Left ventricle myocardium inferior (tissue), 1 donor: ENCODE measurements around the gene L3MBTL2. TPM values are rescaled to one million over a fixed set of nuclear protein-coding genes. Genes with fewer than 3 reads are reported as not detected.

Source experiments
- DNase-seq: peaks from one replicate; pipeline ENCODE4 v3.0.0-alpha.2; 2020
- H3K27ac ChIP-seq: fragments of 200-600 bp; replicated peaks from 2 replicates; pipeline ENCODE4 v1.8.0; 2021
- H3K27me3 ChIP-seq: fragments of 200-600 bp; 2 replicates; pipeline ENCODE4 v1.8.0; 2021; ENCODE audit warnings: low read depth
- H3K36me3 ChIP-seq: fragments of 200-600 bp; 2 replicates; pipeline ENCODE4 v1.8.0; 2021
- H3K4me1 ChIP-seq: fragments of 200-600 bp; 2 replicates; pipeline ENCODE4 v1.8.0; 2021
- H3K4me3 ChIP-seq: fragments of 200-600 bp; 2 replicates; pipeline ENCODE4 v1.8.0; 2021; ENCODE audit warnings: mild to moderate bottlenecking, moderate library complexity
- H3K9me3 ChIP-seq: fragments of 200-600 bp; replicated peaks from 2 replicates; pipeline ENCODE4 v1.8.0; 2021
- intact Hi-C: fragments of 100-400 bp; cut with micrococcal nuclease; formaldehyde crosslinking; loops from one replicate; pipeline ENCODE4 v1.11.0; 2022
- total RNA-seq: library from RNA; stranded (reverse); fragmentation: NEBNext Ultra II Directional; extraction: Animal tissue kit (Norgen Biotek cat#: 25700); gene quantifications from one replicate; pipeline ENCODE4 v1.2.1, GENCODE V29; 2021
- TF ChIP-seq, protein P1 (sequence below): fragments of 200-600 bp; IDR thresholded peaks from 2 replicates; pipeline ENCODE4 v1.8.0; 2021; ENCODE audit warnings: antibody characterized with exemption, mild to moderate bottlenecking, borderline replicate concordance
- donor health status: DM: no; HTN: yes; CAD: no; lungs with severe emphysema.

Gene L3MBTL2
- total RNA-seq, 1 donor from 2014 or later, result 15.2 TPM

DNA sequence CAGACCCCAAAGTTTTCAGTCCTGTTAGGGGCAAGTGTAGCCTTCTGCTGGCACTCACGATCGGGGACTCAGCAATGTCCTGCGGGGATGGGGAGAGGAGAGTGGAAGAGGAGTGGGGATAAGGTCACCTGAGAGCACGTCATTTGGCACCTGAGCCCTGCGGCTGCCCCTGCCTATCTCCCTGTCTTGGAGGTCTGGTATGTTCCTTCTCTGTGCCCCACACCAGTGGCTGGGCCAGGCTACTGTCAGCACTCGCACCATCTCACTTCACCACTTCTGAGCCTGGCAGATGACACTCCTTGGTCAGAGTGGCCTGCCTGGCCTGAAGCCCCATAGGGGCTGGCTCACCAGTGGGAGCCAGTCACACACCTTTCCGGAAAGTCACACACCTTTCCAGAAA lies 55.8 kb downstream of the L3MBTL2 start:
- H3K9me3 ChIP-seq, result no peaks in the 10 kb centered on the region
- H3K4me1 ChIP-seq, result peaks cover 49% of the 10 kb centered on the region
- peak overlapping the region; percentile 94 for H3K27ac ChIP-seq
- peaks cover 86% of the 10 kb centered on the region for H3K36me3 ChIP-seq
- DNase-seq, result peak; percentile 82
- intact Hi-C loops, result no loop called here
- no peak overlapping the region for H3K4me3 ChIP-seq
- no peaks in the 10 kb centered on the region for H3K27me3 ChIP-seq
- TF ChIP-seq, protein P1, sequence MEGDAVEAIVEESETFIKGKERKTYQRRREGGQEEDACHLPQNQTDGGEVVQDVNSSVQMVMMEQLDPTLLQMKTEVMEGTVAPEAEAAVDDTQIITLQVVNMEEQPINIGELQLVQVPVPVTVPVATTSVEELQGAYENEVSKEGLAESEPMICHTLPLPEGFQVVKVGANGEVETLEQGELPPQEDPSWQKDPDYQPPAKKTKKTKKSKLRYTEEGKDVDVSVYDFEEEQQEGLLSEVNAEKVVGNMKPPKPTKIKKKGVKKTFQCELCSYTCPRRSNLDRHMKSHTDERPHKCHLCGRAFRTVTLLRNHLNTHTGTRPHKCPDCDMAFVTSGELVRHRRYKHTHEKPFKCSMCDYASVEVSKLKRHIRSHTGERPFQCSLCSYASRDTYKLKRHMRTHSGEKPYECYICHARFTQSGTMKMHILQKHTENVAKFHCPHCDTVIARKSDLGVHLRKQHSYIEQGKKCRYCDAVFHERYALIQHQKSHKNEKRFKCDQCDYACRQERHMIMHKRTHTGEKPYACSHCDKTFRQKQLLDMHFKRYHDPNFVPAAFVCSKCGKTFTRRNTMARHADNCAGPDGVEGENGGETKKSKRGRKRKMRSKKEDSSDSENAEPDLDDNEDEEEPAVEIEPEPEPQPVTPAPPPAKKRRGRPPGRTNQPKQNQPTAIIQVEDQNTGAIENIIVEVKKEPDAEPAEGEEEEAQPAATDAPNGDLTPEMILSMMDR, result no peak

DNA sequence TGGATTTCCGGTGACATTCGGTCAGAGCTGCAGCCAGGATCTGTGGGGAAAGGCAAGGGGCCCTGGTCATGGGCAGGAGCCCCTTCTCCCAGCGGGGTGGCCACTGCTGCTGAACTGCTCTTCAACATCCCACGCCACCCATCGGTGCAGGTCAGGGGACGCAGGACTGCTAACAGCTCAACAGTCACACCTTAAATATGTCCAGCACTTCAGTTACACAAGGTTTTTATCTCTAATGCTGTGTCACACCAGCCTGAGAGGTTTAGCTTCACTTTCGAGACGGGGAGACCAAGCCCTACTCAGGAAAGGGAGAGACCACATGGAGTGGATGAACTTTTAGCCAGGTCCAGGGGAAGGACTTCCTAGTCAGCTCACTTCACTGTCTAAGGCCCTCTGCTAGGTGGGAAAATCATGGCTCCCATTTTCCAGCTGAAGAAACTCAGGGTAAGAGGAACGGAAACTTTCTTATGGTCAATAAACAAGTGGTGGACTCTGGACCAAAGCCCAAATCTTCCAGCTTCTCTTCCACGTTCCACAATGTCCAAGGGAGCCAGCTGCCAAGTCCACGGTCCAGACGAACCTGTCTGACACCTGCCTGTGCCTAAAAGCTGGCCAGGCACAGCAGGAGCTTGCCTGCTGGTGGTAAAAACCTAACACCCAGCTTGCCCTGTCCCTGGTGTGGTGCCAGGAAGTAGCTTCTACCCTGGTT lies 56.6 kb downstream of the L3MBTL2 start:
- peaks cover 47% of the 10 kb centered on the region for H3K4me1 ChIP-seq
- H3K36me3 ChIP-seq, result peaks cover 84% of the 10 kb centered on the region
- H3K4me3 ChIP-seq, result peak overlapping the region; percentile 8
- no peaks in the 10 kb centered on the region for H3K27me3 ChIP-seq
- TF ChIP-seq, protein P1, result peak; percentile 32
- H3K9me3 ChIP-seq, result no peaks in the 10 kb centered on the region
- intact Hi-C loops, result no loop called here
- peak; percentile 52 for DNase-seq
- peak overlapping the region; percentile 94 for H3K27ac ChIP-seq

DNA sequence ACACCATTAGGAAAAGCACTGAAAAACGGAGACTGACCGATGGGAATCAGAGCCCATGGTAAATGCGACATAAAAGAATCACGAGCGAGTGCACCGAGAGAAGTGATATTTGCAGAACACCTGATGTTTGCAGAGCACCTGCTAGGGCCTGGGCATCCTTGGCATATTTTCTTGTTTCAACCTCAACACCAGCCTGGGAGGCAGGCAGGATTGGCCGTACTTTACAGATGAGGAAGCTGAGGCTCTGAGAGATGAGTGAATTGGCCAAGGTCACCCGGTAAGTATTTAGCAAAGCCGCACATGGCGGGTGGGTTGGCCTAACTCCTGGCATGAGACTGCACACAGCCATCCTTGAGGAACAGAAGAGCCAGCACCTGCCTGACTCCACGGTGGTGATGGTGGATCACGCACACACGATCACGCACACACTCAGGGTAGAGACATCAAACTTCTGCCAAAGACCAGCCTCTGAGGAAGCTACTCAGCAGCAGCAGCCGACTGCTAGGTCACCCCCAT lies 57.2 kb downstream of the L3MBTL2 start:
- Histone ChIP-seq H3K36me3 (peaks cover 86% of the 10 kb centered on the region), H3K4me1 (peaks cover 40% of the 10 kb centered on the region), H3K27ac (peak overlapping the region; percentile 94), H3K27me3 (no peaks in the 10 kb centered on the region), H3K4me3 (no peak overlapping the region), H3K9me3 (no peaks in the 10 kb centered on the region)
- DNase-seq, result no peak
- TF ChIP-seq, protein P1, result no peak
- intact Hi-C loops, result no loop called here

DNA sequence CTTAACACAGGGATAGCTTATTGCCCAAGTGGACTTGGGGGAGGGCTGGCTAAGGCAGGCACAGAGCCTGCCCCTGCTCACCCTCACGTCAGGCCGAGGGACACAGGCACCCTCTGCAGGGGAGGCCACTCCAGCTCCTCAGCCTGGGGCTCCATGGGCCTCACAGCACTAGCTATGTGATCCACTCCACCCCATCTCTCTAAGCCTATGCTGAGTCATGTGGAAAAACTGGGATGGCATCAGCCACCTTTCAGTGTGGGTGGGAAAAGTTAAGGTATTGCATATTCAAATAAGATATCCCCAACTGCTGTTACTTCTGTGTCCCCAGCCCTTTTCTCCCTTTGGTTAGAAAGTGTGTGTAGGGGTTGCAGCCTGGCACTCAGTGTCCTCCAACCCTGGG lies 58.6 kb downstream of the L3MBTL2 start:
- peaks cover 86% of the 10 kb centered on the region for H3K36me3 ChIP-seq
- no peaks in the 10 kb centered on the region for H3K27me3 ChIP-seq

DNA sequence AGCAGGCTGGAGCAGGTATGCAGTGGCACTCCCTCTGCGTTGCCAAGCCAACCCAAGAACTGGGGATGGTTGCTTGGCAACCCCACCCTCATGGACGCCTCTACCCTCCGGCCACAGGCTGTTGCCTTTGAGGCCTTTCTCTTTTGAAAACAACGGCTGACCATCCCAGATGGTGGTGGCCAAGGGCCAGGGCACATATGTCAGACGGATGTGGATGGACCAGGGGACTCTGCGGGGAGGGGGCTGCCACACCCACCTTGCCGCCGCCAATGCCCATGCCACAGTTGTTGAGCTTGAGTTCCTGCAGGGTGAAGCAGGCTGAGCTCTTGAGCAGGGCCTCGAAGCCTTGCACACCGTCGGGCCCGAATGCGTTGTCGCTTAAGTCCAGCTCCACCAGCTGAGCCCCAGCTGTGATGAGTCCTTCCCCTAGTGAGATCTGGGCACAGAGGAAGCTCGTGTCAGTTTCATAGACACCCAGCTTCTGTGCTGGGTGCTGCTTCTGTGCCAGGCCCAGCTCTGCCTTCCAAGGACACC lies 59.4 kb downstream of the L3MBTL2 start:
- TF ChIP-seq, protein P1, result no peak
- Histone ChIP-seq H3K9me3 (no peaks in the 10 kb centered on the region), H3K27ac (no peak overlapping the region), H3K4me1 (peaks cover 31% of the 10 kb centered on the region), H3K27me3 (no peaks in the 10 kb centered on the region), H3K36me3 (peaks cover 86% of the 10 kb centered on the region), H3K4me3 (no peak overlapping the region)
- no peak for DNase-seq
- intact Hi-C loops, result no loop called here

More for the DNA sequence above, 58.6 kb downstream of the L3MBTL2 start:
- TF ChIP-seq, protein P1, result no peak
- no peaks in the 10 kb centered on the region for H3K9me3 ChIP-seq
- intact Hi-C loops, result no loop called here
- H3K4me3 ChIP-seq, result no peak overlapping the region
- DNase-seq, result no peak
- peaks cover 31% of the 10 kb centered on the region for H3K4me1 ChIP-seq
- no peak overlapping the region for H3K27ac ChIP-seq
